Testis (tissue), 2 donors: ENCODE measurements around the gene XPC.

ENCODE experiments used
- POLR2A ChIP-seq: fragments of 450-650 bp; IDR thresholded peaks from one replicate; pipeline ENCODE4 v1.6.1; 2017; ENCODE audit warnings: antibody characterized with exemption, mild to moderate bottlenecking, moderate library complexity
- TF ChIP-seq, protein P1 (sequence below), 3 experiments: fragments of 450-650 bp in 2 of 3; fragments of 200-600 bp in 1 of 3; sonication (generic) in 1 of 3; IDR thresholded peaks; one replicate each; pipeline ENCODE4 v1.5.1; 2016 to 2019; ENCODE audit warnings: antibody characterized with exemption in 3 of 3, mild to moderate bottlenecking in 2 of 3, moderate library complexity in 1 of 3

DNA sequence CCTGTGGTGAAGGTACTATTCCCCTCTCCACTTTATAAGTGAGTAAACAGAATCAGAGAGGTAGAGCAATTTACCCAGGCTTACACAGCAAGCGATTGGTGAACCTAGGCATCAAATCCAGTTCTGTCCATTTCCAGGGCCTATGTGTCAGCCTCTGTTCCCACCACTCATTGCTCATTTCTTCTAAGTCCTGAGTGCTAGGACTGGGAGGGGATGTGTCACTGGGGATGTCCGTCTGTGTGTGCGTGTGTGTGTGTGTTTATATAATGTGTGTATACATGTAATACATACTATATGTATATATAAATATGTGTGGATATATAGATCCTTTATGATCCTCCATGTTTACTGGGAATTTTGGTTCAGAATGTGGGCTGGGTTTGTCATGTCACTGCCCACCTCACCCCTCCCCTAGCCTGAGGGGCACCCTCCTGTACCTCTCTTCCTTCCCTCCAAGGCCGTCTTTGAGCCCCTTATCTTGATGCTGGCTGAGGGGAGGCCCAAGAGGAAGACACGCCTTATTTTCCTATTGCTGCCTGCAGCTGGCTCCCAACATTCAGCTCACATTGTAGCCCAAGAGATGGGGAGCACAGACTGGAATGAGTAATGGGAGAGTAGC, 51.4 kb downstream of the XPC start:
- TF ChIP-seq, protein P1, sequence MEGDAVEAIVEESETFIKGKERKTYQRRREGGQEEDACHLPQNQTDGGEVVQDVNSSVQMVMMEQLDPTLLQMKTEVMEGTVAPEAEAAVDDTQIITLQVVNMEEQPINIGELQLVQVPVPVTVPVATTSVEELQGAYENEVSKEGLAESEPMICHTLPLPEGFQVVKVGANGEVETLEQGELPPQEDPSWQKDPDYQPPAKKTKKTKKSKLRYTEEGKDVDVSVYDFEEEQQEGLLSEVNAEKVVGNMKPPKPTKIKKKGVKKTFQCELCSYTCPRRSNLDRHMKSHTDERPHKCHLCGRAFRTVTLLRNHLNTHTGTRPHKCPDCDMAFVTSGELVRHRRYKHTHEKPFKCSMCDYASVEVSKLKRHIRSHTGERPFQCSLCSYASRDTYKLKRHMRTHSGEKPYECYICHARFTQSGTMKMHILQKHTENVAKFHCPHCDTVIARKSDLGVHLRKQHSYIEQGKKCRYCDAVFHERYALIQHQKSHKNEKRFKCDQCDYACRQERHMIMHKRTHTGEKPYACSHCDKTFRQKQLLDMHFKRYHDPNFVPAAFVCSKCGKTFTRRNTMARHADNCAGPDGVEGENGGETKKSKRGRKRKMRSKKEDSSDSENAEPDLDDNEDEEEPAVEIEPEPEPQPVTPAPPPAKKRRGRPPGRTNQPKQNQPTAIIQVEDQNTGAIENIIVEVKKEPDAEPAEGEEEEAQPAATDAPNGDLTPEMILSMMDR (IDR thresholded peaks at IDR 0.05) = no peak
- no peak for TF ChIP-seq POLR2A
